Measurements from ENCODE around the gene CLEC4G.

The CLEC4G gene

DNA sequence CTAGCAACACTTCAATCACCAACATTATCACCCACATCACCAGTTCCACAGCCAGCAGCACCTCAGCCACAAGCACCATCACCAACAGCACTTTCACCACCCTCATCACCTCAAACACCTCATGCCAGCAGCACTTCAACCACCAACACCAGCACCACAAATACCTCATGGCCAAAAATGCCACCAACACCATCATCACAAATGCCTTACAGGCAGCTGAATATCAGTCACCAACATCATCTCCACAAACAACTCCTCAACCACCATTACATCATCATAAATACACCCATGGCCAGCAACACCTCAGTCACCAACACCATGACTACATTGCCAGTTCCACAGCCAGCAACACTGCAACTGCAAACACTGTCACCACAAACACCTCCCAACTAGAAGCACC lies 40.4 kb downstream of the CLEC4G start:
- FAIRE-seq, result no peak

DNA sequence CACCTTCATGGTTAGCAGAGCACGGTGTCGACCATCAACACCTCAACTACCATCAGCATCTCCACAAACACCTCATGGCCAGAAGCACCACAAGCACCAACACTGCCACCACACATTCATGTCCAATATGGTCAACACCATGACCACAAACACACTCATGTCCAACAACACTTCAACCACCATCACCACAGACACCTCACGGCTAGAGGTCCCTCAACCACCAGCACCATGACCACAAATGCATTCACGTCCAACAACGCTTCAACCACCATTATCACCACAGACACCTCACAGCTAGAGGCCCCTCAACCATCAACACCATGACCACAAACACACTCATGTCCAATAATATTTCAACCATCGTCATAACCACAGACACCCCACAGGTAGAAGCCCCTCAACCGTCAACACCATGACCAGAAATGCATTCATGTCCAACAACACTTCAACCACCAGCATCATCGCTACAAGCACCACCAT lies 41.1 kb downstream of the CLEC4G start:
- FAIRE-seq, result no peak

DNA sequence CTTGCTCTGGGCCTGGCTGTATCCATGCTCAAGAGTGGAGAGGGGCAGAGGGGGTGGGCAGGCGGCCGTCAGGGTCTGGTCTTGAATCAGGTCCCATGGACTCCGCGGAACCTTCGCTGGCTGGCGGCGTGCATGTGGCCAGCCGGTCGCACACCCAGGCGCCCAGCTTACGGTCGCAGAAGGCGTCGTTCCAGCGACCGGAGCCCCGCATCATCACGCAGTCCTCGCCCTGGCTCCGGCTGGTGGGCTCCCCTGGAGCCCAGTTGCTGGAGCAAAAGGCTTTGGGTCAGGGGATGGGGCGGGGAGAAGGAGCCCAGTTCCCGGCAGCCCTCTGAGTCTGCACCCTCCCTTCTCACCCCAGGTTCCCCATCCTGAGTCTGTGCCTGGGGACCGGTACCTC lies 42.7 kb downstream of the CLEC4G start:
- FAIRE-seq, result no peak

DNA sequence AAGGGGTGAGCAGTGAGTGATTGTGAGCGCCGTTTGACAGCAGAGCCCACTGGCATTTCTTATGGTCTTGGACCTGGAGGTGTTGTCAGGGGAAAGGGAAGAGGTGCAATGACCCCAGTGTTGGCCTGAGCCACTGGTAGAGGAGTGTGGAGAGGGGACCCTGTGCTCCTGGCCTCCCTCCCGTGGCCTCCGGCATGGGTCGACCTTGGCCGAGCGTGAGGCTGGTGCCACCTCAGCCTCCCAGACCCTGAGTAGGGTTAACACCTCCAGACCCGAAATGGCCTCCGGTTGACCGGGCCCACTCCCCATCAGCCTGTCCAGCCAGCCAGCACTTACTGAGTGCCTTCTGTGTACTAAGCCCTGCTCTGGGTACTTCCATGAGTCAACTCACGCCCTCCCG lies 44.7 kb downstream of the CLEC4G start:
- FAIRE-seq, result no peak

DNA sequence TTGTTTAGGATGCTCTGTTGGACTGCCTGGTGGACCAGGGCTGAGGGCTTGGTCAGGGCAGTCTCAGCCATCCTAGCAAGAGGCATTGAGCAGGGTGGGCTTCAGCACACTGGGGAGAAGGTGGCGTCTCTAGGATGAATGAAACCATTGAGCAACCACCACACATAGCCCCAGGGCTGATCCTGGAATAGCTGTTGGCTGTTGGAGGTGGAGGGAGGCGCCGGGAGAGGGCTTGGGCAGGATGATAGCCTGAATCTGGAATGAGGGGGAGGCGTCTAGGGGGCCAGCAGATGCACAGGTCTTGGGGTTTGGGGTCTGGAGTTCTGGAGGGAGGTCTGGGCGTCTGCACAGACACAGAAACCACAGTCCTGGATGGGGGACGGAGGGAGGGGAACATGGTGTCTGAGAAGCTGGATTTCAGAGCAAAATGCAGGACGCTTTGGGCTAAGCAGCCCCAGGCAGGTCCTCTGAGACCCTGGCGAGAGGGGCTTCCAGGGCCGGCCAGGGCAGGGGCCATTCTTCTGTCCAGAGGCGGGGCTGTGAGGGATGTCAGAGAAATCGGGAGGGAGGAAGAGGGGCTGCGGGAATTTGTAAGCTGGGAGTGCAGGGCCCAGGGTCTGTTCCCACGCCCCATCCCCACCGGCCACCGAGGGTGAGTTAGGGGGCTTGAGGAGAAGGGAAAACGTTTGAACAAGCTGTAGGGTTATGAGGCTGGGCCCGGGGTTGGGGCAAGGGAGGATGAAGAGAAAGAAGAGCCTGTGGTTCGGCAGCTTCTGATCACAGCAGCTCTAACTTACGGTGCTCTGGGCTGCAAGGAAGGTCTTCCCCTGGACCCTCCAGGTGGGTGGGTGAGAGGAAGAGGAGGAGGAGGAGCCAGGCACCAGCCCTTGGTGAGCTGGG lies 46.1 kb downstream of the CLEC4G start:
- FAIRE-seq, result no peak

DNA sequence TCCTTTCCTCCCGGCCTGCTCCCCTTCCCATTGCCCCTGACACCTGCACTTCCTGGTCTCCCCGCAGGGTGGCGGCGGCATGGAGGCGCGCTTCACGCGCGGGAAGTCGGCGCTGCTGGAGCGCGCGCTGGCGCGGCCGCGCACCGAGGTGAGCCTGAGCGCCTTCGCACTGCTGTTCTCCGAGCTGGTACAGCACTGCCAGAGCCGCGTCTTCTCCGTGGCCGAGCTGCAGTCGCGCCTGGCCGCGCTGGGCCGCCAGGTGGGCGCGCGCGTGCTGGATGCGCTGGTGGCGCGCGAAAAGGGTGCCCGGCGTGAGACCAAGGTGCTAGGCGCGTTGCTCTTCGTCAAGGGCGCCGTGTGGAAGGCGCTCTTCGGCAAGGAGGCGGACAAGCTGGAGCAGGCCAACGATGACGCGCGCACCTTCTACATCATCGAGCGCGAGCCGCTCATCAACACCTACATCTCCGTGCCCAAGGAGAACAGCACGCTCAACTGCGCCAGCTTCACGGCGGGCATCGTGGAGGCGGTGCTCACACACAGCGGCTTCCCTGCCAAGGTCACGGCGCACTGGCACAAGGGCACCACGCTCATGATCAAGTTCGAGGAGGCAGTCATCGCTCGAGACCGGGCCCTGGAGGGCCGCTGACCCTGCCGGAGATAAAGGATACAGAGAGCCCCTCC lies 49.6 kb downstream of the CLEC4G start:
- FAIRE-seq, result no peak

DNA sequence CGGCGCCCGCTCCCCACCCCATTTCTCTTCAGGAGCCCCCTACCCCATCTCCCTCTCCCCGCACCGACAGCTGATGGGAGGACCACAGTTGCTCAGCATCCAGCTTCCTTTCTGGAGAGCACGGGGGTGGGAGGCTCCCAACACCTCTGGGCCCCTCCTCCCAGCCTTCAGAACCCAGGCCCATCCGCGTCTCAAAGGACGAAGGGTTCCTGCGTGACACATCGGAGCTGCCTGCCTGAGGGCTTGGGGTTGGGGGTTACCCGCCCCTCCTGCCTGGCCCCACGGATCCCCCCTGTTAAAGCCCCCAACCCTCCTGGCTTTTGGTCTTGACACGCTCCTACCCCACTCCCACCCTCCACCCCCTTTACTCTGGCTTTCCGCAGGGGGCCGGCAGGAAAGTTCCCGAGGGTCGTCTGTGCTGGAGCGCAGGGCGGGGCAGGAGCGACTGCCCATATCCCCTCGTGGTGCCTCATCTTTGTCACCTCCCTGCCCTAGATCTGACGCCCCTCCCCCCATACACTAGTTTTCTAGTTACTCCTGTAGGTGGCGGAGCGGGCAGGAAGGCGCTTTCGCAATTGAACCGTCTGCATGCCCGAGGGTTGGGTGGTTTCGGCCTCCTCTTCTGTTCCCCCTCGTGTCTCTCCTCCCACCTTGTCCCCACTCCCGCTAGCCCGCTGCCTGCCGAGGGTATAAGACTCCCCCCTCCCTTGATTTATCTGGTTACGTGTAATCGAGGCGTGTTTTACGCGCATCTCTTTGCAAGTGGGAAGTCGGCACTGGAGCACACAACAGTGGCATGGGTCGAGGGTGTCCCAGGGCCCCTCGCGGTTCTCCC lies 50.4 kb downstream of the CLEC4G start:
- no peak for FAIRE-seq

DNA sequence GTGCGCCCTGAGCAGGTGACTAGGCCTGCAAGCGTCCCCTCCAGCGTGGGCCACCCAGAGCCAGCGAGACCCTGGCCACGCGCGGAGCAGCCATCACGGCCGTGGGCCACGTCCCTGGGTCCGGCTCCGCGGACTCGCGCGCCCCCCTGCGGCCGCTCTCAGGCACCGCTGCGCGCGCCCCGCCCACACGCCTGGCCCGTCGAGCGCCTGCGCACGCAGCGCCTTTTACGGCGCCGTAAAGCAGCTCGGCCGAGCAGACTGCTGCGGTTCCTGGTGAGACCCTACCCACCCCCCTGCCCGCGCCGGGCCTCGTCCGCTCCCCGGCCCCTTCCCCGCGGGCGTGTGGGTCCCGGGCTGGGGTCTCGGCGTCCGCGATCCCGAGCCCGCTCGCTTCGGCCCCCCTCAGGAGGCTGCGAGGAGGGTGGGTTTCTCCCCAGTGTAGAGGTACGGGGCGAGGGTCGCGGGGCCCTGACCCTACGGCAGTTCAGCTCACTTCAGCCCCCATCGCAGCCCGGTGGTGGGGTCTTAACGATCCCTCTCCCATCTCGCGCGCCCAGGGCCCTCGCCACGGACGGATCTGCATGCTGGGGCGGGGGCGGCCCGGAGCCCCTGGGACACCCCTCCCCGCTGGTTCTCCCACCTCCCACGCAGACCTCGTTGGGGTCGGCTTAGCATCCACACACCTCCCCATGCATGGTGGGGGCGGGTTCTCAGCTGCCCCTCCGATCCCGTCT lies 51.1 kb downstream of the CLEC4G start, which contains the start of gene TRAPPC5:
TSS of gene TRAPPC5 (plus strand) at position 228 of the 734 bp plus-strand sequence. CDS start 1,421 bp downstream, outside the sequence.
- FAIRE-seq, result no peak

DNA sequence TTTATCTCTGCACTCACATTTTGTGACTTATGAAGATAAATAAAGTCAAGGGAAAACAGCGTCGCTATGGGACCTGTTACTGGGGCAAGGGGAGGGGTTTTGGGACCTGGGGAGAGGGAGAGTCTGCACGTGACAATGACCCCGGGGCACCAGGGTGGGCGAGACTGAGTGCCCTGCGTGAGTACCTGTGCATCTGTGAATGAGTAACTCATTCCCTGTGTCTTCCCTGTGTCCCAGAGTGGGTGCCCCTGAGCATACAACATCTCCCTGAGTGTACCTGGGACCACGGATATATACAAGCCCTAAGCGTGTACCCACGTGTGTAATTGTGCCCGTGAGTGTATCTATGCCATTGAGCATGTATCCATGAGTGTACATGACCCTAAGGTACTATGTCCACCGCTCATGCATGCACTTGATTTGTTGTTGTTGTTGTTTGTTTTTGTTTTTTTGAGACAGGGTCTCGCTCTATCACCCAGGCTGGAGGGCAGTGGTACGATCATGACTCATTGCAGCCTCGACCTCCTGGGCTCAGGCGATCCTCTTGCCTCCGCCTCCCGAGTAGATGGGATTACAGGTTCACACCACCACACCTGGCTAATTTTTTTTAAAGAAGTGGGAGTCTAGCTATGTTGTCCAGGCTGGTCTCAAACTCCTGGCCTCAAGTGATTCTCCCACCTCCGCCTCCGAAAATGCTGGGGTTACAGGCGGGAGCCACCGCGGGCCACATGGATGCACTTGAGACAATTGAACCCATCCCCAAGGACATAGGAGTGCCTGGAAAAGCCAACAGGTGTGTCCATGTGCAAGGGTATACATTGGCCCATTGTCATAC lies 51.9 kb downstream of the CLEC4G start:
- FAIRE-seq, result no peak

DNA sequence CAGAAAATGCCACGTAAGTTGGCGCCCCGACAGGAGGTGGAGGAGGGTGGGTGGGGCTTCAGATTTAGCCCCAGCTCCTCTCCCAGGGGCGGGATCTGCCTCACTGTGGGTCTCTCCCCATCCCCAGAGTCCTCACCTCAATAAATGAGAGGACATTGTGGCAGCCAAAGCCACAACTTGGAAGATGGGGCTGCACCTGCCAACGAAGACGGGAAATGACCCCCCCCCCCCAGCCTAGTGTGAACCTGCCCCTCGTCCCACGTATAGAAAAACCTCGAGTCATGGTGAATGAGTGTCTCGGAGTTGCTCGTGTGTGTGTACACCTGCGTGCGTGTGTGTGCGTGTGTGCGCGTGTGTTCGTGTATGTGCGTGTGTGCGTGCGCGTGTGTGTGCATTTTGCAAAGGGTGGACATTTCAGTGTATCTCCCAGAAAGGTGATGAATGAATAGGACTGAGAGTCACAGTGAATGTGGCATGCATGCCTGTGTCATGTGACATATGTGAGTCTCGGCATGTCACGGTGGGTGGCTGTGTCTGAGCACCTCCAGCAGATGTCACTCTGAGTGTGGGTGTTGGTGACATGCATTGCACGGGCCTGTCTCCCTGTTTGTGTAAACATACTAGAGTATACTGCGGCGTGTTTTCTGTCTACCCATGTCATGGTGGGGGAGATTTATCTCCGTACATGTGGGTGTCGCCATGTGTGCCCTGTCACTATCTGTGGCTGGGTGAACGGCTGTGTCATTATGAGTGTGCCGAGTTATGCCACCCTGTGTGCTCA lies 52.7 kb downstream of the CLEC4G start:
- no peak for FAIRE-seq

Data from endometrium (tissue), 2 donors.